ENCODE data around the gene STK39. TPM values are rescaled to one million over a fixed set of nuclear protein-coding genes. Genes with fewer than 3 reads are reported as not detected.

STK39 gene
- total RNA-seq, 1 donor from 2014 or later, result 14.3 TPM

DNA sequence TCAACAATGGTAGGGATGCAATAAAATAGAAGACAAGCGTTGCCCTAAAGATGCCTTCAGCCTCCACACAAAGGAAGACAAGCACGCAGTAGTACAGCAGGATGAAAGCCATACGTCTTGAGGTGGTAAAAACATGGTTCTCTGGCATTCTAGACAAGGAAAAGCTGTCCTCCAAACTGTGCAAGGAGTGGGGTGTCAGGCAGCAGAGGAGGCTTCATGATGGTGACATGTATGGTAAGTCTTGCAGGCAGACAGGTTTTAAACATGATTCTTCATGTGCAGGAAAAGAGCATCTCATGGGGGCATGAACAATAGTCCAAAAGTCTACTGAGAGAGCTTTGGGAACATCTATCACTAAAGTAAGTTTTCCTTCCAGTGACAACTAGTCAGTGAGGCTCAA lies 241.8 kb downstream of the STK39 start:
- no peaks in the 10 kb centered on the region for H3K9me3 Mint-ChIP-seq (ENCODE audit: unreplicated experiment)
- peaks cover 18% of the 10 kb centered on the region for H3K36me3 Mint-ChIP-seq (ENCODE audit: low read depth, unreplicated experiment)
- peaks cover 7% of the 10 kb centered on the region for H3K4me1 Mint-ChIP-seq (ENCODE audit: unreplicated experiment)
- no peak for DNase-seq (ENCODE audit: low spot score)
- peak overlapping the region; percentile 13 for H3K4me3 Mint-ChIP-seq (ENCODE audit: unreplicated experiment)
- no peak overlapping the region for H3K27ac Mint-ChIP-seq (ENCODE audit: unreplicated experiment)
- peaks cover 1% of the 10 kb centered on the region for H3K27me3 Mint-ChIP-seq (ENCODE audit: unreplicated experiment)
- TF ChIP-seq, protein P1, sequence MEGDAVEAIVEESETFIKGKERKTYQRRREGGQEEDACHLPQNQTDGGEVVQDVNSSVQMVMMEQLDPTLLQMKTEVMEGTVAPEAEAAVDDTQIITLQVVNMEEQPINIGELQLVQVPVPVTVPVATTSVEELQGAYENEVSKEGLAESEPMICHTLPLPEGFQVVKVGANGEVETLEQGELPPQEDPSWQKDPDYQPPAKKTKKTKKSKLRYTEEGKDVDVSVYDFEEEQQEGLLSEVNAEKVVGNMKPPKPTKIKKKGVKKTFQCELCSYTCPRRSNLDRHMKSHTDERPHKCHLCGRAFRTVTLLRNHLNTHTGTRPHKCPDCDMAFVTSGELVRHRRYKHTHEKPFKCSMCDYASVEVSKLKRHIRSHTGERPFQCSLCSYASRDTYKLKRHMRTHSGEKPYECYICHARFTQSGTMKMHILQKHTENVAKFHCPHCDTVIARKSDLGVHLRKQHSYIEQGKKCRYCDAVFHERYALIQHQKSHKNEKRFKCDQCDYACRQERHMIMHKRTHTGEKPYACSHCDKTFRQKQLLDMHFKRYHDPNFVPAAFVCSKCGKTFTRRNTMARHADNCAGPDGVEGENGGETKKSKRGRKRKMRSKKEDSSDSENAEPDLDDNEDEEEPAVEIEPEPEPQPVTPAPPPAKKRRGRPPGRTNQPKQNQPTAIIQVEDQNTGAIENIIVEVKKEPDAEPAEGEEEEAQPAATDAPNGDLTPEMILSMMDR (IDR thresholded peaks at IDR 0.05; ENCODE audit: unreplicated experiment), result no peak

DNA sequence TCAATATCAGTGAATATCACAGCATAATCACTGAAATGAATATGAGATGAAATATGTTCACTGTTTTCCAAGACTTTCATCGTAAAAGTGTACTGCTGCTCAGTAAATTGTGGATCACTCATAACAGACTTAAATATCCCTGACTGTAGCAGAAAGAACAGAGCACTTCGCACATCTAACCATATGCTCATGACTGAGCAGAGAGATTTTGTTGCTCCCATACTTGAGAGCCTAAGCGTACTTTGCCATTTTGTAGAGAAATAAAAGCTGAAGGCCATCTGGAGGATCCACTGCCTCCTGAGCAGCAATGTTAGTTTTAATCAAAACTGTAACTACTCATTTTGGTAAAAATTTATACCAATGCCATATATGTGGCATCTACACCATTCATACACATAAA lies 243.5 kb downstream of the STK39 start:
- H3K36me3 Mint-ChIP-seq (ENCODE audit: low read depth, unreplicated experiment), result peaks cover 18% of the 10 kb centered on the region
- peaks cover 7% of the 10 kb centered on the region for H3K4me1 Mint-ChIP-seq (ENCODE audit: unreplicated experiment)
- no peak overlapping the region for H3K4me3 Mint-ChIP-seq (ENCODE audit: unreplicated experiment)
- H3K9me3 Mint-ChIP-seq (ENCODE audit: unreplicated experiment), result no peaks in the 10 kb centered on the region
- H3K27me3 Mint-ChIP-seq (ENCODE audit: unreplicated experiment), result peaks cover 1% of the 10 kb centered on the region
- TF ChIP-seq, protein P1 (IDR thresholded peaks at IDR 0.05; ENCODE audit: unreplicated experiment), result no peak
- no peak overlapping the region for H3K27ac Mint-ChIP-seq (ENCODE audit: unreplicated experiment)
- no peak for DNase-seq (ENCODE audit: low spot score)

DNA sequence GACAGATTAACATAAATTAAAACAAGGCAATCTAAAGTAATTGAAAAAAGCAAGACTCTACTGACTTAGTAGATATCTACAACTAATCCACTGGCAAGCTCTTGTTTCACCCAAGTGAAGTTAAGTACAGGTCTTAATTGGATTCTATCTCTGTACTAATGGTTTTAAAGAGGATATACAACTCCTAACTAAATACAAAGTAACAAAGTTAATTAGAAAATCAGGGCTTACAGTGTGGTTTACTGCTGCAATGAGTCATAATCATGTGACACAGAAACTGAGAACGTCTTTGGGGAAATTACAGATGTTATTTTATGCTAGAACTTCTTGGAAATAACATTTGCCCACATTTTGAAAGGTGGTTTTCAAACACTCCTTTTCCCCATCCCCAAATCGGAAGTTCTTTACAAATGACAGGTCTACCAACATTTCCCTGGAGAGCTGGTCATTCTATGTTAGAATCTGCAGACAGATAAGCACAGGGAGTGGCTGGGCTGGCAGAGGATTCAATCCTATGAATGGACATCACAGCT lies 245.3 kb downstream of the STK39 start:
- Mint-ChIP-seq H3K9me3 (ENCODE audit: unreplicated experiment) (no peaks in the 10 kb centered on the region), H3K27me3 (ENCODE audit: unreplicated experiment) (no peaks in the 10 kb centered on the region), H3K27ac (ENCODE audit: unreplicated experiment) (no peak overlapping the region), H3K4me1 (ENCODE audit: unreplicated experiment) (peaks cover 7% of the 10 kb centered on the region), H3K4me3 (ENCODE audit: unreplicated experiment) (no peak overlapping the region), H3K36me3 (ENCODE audit: low read depth, unreplicated experiment) (peaks cover 7% of the 10 kb centered on the region)
- DNase-seq (ENCODE audit: low spot score), result no peak
- TF ChIP-seq, protein P1 (IDR thresholded peaks at IDR 0.05; ENCODE audit: unreplicated experiment), result no peak

DNA sequence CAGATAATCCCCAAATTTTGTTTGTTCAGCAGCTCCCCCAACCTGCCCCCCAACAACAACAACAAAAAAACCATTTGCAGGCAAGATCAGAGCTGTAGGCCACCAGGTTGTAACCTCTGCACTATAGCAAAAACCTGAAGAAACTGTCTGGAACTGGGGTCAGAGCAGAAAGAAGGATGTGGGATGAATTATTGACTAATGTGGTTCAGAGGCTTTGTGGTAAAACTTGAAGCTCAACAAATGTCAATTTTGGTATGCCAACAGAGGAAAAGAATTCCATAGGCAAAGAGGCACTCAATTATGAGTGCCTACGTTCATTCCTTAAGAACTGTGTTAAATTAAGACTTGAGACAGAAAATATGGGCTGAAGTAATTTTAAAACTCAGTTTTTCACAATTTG lies 255.1 kb downstream of the STK39 start:
- no peak for DNase-seq (ENCODE audit: low spot score)
- no peaks in the 10 kb centered on the region for H3K4me1 Mint-ChIP-seq (ENCODE audit: unreplicated experiment)
- TF ChIP-seq, protein P1 (IDR thresholded peaks at IDR 0.05; ENCODE audit: unreplicated experiment), result no peak
- no peaks in the 10 kb centered on the region for H3K9me3 Mint-ChIP-seq (ENCODE audit: unreplicated experiment)
- H3K36me3 Mint-ChIP-seq (ENCODE audit: low read depth, unreplicated experiment), result no peaks in the 10 kb centered on the region
- H3K27me3 Mint-ChIP-seq (ENCODE audit: unreplicated experiment), result peaks cover 2% of the 10 kb centered on the region
- no peak overlapping the region for H3K4me3 Mint-ChIP-seq (ENCODE audit: unreplicated experiment)
- no peak overlapping the region for H3K27ac Mint-ChIP-seq (ENCODE audit: unreplicated experiment)

DNA sequence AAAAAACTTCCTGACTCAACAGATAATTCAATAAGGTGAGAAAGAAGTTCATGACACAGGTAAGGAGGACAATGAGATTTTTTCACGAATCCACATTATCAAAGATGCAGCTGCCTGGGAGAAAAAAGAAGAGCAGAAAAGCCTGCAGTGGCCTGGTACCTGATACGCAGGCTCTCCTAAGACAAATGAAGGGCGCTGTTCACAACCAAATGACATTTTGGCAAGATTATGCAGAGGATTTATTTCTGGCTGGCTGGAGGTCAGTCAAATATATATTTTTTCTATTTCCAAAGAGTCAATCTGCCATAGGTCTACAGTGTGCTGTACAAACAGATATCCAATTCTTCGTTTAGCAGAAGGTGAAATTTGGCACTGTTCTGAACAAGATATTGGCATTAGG lies 257.3 kb downstream of the STK39 start:
- Mint-ChIP-seq H3K36me3 (ENCODE audit: low read depth, unreplicated experiment) (no peaks in the 10 kb centered on the region), H3K4me3 (ENCODE audit: unreplicated experiment) (no peak overlapping the region), H3K27me3 (ENCODE audit: unreplicated experiment) (peaks cover 2% of the 10 kb centered on the region), H3K4me1 (ENCODE audit: unreplicated experiment) (no peaks in the 10 kb centered on the region), H3K9me3 (ENCODE audit: unreplicated experiment) (no peaks in the 10 kb centered on the region), H3K27ac (ENCODE audit: unreplicated experiment) (no peak overlapping the region)
- TF ChIP-seq, protein P1 (IDR thresholded peaks at IDR 0.05; ENCODE audit: unreplicated experiment), result no peak
- DNase-seq (ENCODE audit: low spot score), result no peak
